ENCODE measurements around the gene ABRACL. TPM values are rescaled to one million over a fixed set of nuclear protein-coding genes. Genes with fewer than 3 reads are reported as not detected.

Gene ABRACL
- total and polyA plus RNA-seq, 9 of the 15 experiments (the other 6 are each of a cell fraction or from before 2014, with no cell fraction given), result 1.1 to 5.2 (median 1.9) TPM

- peak; percentile 56; the same call in 1 of the 2 replicates for TF ChIP-seq FOXP1 (CRISPR knock-in tag; IDR thresholded peaks at IDR 0.05)
- TF ChIP-seq POLR2AphosphoS2 (IDR thresholded peaks at IDR 0.05; ENCODE audit: low read length), result no peak
- no peak for TF ChIP-seq ZFP36 (IDR thresholded peaks at IDR 0.05; ENCODE audit: low read depth, low read length, partially characterized antibody)
- TF ChIP-seq GABPB1 (CRISPR knock-in tag; IDR thresholded peaks at IDR 0.05), result peak; percentile 52; the same call in 1 of the 2 replicates
- peak; percentile 34; the same call in 1 of the 2 replicates for TF ChIP-seq L3MBTL2 (IDR thresholded peaks at IDR 0.05)
- TF ChIP-seq MITF (IDR thresholded peaks at IDR 0.05), result peak; percentile 9; the same call in 1 of the 2 replicates
- peak; percentile 81 for TF ChIP-seq EGR1 (conservative IDR thresholded peaks at IDR 0.05)
- TF ChIP-seq CXXC5 (CRISPR knock-in tag; IDR thresholded peaks at IDR 0.05), result peak; percentile 68
- TF ChIP-seq FOXM1 (IDR thresholded peaks at IDR 0.05; ENCODE audit: low read depth), result no peak
- peak; percentile 57; the same call in 1 of the 2 replicates for TF ChIP-seq FOXM1 (CRISPR knock-in tag; IDR thresholded peaks at IDR 0.05; ENCODE audit: low read depth)
- TF ChIP-seq HNRNPLL (IDR thresholded peaks at IDR 0.05; ENCODE audit: low read depth, low read length, poor library complexity, severe bottlenecking), result no peak
- TF ChIP-seq VEZF1 (CRISPR knock-in tag; IDR thresholded peaks at IDR 0.05), result peak; percentile 7; the same call in 1 of the 2 replicates
- TF ChIP-seq MAZ (CRISPR knock-in tag; conservative IDR thresholded peaks at IDR 0.05 in 1 of 2, IDR thresholded peaks at IDR 0.05 in 1 of 2), result peak in 1 of 2 experiments; percentile 39; a peak in 1 of 4 replicates
- TF ChIP-seq TFAP4 (CRISPR knock-in tag; IDR thresholded peaks at IDR 0.05; ENCODE audit: borderline replicate concordance), result peak; percentile 54; the same call in 1 of the 2 replicates
- TF ChIP-seq KLF1 (tag; IDR thresholded peaks at IDR 0.05), result no peak
- no peak for TF ChIP-seq ZNF280A (IDR thresholded peaks at IDR 0.05; ENCODE audit: low read depth, partially characterized antibody)
- peak; percentile 57 for TF ChIP-seq ETV5 (CRISPR knock-in tag; IDR thresholded peaks at IDR 0.05; ENCODE audit: low read depth)
- peak; percentile 68 for TF ChIP-seq RBBP5 (IDR thresholded peaks at IDR 0.05; ENCODE audit: borderline replicate concordance, insufficient read depth, low read length, poor library complexity, severe bottlenecking)
- no peak for TF ChIP-seq SMARCE1 (IDR thresholded peaks at IDR 0.05)
Measured at GRCh38 chr6:139028658-139029469, at the start of gene ABRACL (continued).

All from K562 (cell line).